Measurements from ENCODE around the gene SP8.

The SP8 gene

DNA sequence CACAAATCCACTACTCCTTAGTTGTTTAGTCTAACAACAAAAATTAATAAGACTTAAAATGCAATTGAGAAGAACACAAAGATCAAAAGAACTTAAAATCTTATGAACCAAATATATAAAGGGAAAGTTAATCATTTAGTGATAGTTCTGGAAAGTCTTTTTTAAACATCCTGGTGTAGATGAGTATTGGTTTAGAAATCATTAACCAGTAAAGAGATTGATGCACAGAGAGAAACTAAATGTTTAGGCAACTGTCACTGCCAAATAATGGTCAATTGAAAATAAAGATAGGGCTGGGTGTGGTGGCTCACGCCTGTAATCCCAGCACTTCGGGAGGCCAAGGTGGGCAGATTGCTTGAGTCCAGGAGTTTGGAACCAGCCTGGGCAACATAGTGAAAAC is 44.9 kb downstream of the SP8 start:
- DNase-seq (ENCODE audit: low read depth): no peak
- TF ChIP-seq, protein P1, sequence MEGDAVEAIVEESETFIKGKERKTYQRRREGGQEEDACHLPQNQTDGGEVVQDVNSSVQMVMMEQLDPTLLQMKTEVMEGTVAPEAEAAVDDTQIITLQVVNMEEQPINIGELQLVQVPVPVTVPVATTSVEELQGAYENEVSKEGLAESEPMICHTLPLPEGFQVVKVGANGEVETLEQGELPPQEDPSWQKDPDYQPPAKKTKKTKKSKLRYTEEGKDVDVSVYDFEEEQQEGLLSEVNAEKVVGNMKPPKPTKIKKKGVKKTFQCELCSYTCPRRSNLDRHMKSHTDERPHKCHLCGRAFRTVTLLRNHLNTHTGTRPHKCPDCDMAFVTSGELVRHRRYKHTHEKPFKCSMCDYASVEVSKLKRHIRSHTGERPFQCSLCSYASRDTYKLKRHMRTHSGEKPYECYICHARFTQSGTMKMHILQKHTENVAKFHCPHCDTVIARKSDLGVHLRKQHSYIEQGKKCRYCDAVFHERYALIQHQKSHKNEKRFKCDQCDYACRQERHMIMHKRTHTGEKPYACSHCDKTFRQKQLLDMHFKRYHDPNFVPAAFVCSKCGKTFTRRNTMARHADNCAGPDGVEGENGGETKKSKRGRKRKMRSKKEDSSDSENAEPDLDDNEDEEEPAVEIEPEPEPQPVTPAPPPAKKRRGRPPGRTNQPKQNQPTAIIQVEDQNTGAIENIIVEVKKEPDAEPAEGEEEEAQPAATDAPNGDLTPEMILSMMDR (IDR thresholded peaks at IDR 0.05; ENCODE audit: low read depth, low read length, missing control alignments): no peak
- H3K4me3 ChIP-seq (ENCODE audit: low read depth, low read length): no peak overlapping the region

DNA sequence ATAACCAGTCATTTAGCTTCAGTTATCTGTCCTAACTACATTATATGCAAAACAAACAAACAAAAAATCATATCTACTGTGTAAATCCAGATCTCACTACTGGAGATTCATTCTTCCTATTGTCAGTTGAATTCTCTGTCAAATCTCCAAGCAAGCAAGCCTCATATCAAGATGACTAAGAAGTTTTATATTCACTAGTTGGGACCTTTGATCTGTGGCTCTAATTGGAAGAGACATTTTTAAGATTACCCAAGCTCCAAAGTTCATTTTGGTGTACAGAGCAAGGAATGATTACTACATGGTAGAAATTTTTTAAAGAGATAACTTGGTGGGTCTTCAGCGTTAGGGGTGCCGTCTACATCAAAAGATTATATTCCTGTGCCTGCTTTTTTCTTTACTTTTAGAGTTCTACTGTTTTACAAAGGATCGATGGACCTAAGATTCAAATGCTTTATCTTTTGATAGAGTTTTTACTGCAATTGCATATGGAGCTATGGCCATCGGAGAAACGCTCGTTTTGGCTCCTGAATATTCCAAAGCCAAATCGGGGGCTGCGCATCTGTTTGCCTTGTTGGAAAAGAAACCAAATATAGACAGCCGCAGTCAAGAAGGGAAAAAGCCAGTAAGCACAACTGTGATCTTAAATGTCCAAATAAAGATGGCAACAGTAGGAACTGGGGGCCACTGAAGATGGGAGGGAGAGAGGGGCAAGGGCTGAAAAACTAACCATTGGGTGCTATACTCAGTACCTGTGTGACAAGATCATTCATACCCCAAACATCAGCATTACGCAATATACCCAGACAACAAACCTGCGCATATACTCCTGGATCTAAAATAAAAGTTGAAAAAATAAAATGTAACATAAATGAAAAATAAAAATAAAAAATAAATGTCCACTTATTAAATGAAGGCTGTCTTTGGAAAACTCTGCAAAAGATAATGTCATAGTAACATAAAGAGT is 47.9 kb downstream of the SP8 start:
- TF ChIP-seq, protein P1 (IDR thresholded peaks at IDR 0.05; ENCODE audit: low read depth, low read length, missing control alignments): no peak
- DNase-seq (ENCODE audit: low read depth): no peak
- no peak overlapping the region for H3K4me3 ChIP-seq (ENCODE audit: low read depth, low read length)

- no peak overlapping the region for H3K4me3 ChIP-seq (ENCODE audit: low read depth, low read length)
- DNase-seq (ENCODE audit: low read depth): no peak
- TF ChIP-seq, protein P1 (IDR thresholded peaks at IDR 0.05; ENCODE audit: low read depth, low read length, missing control alignments): no peak
Observed at GRCh38 chr7:20737840-20738448, 48.7 kb downstream of the SP8 start.

DNA sequence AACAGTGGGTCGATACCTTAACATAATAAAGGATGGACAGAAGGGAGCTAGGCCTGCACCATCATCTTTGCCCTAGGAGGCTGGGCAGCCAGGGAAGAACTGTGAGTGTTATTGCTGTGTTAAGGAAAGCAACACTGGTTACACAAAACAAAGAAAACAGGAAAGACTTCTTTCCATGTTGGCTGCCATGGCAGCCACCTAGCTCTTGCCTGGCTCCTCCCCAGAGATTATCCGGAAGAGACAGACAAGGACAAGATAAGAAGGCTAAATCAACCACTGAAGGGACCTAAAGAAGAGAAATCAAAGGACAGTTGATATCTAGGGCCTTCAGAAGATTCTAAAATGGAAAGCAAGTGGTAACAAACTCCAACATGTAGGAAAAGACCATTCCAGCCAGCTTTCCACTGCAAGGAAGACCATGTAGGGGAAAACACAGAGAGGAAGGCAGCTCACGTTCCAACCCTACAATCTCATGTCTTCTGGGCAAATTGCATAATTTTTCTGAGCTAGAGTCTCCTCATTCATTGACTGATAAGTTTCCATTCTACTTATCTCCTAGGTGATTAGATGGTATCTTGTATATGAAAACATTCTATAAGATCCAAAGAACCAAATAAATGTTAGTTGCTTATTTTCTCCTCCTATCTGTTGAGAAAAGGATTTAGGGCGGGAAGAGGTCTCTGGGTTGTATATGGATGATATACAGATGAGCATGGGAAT is 51.2 kb downstream of the SP8 start:
- TF ChIP-seq, protein P1 (IDR thresholded peaks at IDR 0.05; ENCODE audit: low read depth, low read length, missing control alignments): no peak
- no peak for DNase-seq (ENCODE audit: low read depth)
- no peak overlapping the region for H3K4me3 ChIP-seq (ENCODE audit: low read depth, low read length)
